Skeletal muscle tissue (tissue), 4 donors: ENCODE measurements around the gene GTF3C1. TPM values are rescaled to one million over a fixed set of nuclear protein-coding genes. Genes with fewer than 3 reads are reported as not detected.
A peak's percentile ranks its signal among the peaks of the same experiment; 100 is the strongest.
"Not testable (repeated sequence)": the region's sequence is repeated elsewhere in the genome, so short reads cannot be mapped to it uniquely, and the experiment has no call there.

Source experiments
- H3K27ac ChIP-seq: one replicate; pipeline ENCODE4 v1.7.0; 2013; ENCODE audit warnings: mild to moderate bottlenecking, low read depth, low read length, inconsistent platforms
- H3K27me3 ChIP-seq, 3 donors: one replicate each; pipeline ENCODE4 v1.7.0; 2013; ENCODE audit warnings: low read length in 3 of 3; ENCODE audit not compliant: control insufficient read depth in 3 of 3, insufficient read depth in 3 of 3
- H3K36me3 ChIP-seq, 3 donors: one replicate each; pipeline ENCODE4 v1.7.0; 2013; ENCODE audit warnings: low read length in 3 of 3; ENCODE audit not compliant: control insufficient read depth in 3 of 3, insufficient read depth in 3 of 3
- H3K4me1 ChIP-seq, 3 donors: one replicate each; pipeline ENCODE4 v1.7.0; 2013; ENCODE audit warnings: low read length in 3 of 3, mild to moderate bottlenecking in 3 of 3; ENCODE audit not compliant: control insufficient read depth in 3 of 3, insufficient read depth in 3 of 3
- H3K4me3 ChIP-seq, 3 donors: one replicate each; pipeline ENCODE4 v1.7.0; 2013; ENCODE audit warnings: low read length in 3 of 3
- H3K9ac ChIP-seq, 3 donors: one replicate each; pipeline ENCODE4 v1.7.0; 2013; ENCODE audit warnings: low read length in 3 of 3, mild to moderate bottlenecking in 3 of 3, moderate library complexity in 2 of 3, low read depth in 1 of 3
- H3K9me3 ChIP-seq, 3 donors: one replicate each; pipeline ENCODE4 v1.7.0; 2013; ENCODE audit warnings: low read length in 3 of 3; ENCODE audit not compliant: control insufficient read depth in 3 of 3
- total RNA-seq: library from RNA; depleted of rRNA; stranded (reverse); fragments of >200 nt; gene quantifications from one replicate; pipeline ENCODE4 v1.2.3, GENCODE V29; 2014
- donor health status: Osteomylitis.

GTF3C1 gene
- total RNA-seq, 1 donor from 2014 or later, result 48.0 TPM

- H3K4me1 ChIP-seq, result no peaks in the 10 kb centered on the region
- no peak overlapping the region for H3K9ac ChIP-seq
- no peak overlapping the region for H3K27ac ChIP-seq
- H3K9me3 ChIP-seq, result peaks cover 0 to 11% (median 4%) of the 10 kb centered on the region in 3 donors
- H3K27me3 ChIP-seq, result peaks cover 0 to 4% (median 0%) of the 10 kb centered on the region in 3 donors
- no peaks in the 10 kb centered on the region for H3K36me3 ChIP-seq
- no peak overlapping the region for H3K4me3 ChIP-seq
Observed at GRCh38 chr16:27441276-27441675, 108.4 kb downstream of the GTF3C1 start.

GRCh38 chr16:27439271-27440018 lies 110.3 kb downstream of the GTF3C1 start:
- Histone ChIP-seq H3K4me3 (no peak overlapping the region), H3K9ac (no peak overlapping the region), H3K4me1 (no peaks in the 10 kb centered on the region), H3K9me3 (peaks cover 0 to 4% (median 4%) of the 10 kb centered on the region in 3 donors), H3K36me3 (no peaks in the 10 kb centered on the region), H3K27me3 (no peaks in the 10 kb centered on the region), H3K27ac (no peak overlapping the region)

GRCh38 chr16:27437946-27438345 lies 111.8 kb downstream of the GTF3C1 start:
- H3K27me3 ChIP-seq, result no peaks in the 10 kb centered on the region
- no peak overlapping the region for H3K27ac ChIP-seq
- no peaks in the 10 kb centered on the region for H3K9me3 ChIP-seq
- no peak overlapping the region for H3K4me3 ChIP-seq
- H3K4me1 ChIP-seq, result no peaks in the 10 kb centered on the region
- H3K36me3 ChIP-seq, result no peaks in the 10 kb centered on the region
- H3K9ac ChIP-seq, result no peak overlapping the region

GRCh38 chr16:27436921-27437650 lies 112.6 kb downstream of the GTF3C1 start:
- no peaks in the 10 kb centered on the region for H3K4me1 ChIP-seq
- H3K9me3 ChIP-seq, result no peaks in the 10 kb centered on the region
- no peak overlapping the region for H3K4me3 ChIP-seq
- H3K9ac ChIP-seq, result no peak overlapping the region
- peaks cover 0 to 7% (median 3%) of the 10 kb centered on the region in 3 donors for H3K27me3 ChIP-seq
- H3K36me3 ChIP-seq, result no peaks in the 10 kb centered on the region
- H3K27ac ChIP-seq, result no peak overlapping the region

GRCh38 chr16:27436065-27436464 lies 113.6 kb downstream of the GTF3C1 start:
- no peaks in the 10 kb centered on the region for H3K36me3 ChIP-seq
- no peak overlapping the region for H3K4me3 ChIP-seq
- H3K27me3 ChIP-seq, result peaks cover 0 to 13% (median 4%) of the 10 kb centered on the region in 3 donors
- no peaks in the 10 kb centered on the region for H3K4me1 ChIP-seq
- no peak overlapping the region for H3K27ac ChIP-seq
- no peak overlapping the region for H3K9ac ChIP-seq
- H3K9me3 ChIP-seq, result no peaks in the 10 kb centered on the region

- H3K36me3 ChIP-seq, H3K4me1 ChIP-seq, H3K9me3 ChIP-seq, H3K9ac ChIP-seq, H3K4me3 ChIP-seq, H3K27ac ChIP-seq: not testable (repeated sequence)
- H3K27me3 ChIP-seq, result peaks cover 0 to 19% (median 7%) of the 10 kb centered on the region in 3 donors
Observed at GRCh38 chr16:27435146-27435545, 114.6 kb downstream of the GTF3C1 start.

- Histone ChIP-seq H3K36me3 (no peaks in the 10 kb centered on the region), H3K9me3 (no peaks in the 10 kb centered on the region), H3K4me1 (no peaks in the 10 kb centered on the region), H3K27me3 (peaks cover 0 to 20% (median 9%) of the 10 kb centered on the region in 3 donors), H3K9ac (no peak overlapping the region), H3K4me3 (no peak overlapping the region), H3K27ac (no peak overlapping the region)
Observed at GRCh38 chr16:27434141-27435051, 115.3 kb downstream of the GTF3C1 start.

GRCh38 chr16:27433636-27434035 lies 116.1 kb downstream of the GTF3C1 start:
- no peaks in the 10 kb centered on the region for H3K9me3 ChIP-seq
- H3K27ac ChIP-seq, result no peak overlapping the region
- H3K27me3 ChIP-seq, result peaks cover 0 to 20% (median 9%) of the 10 kb centered on the region in 3 donors
- no peaks in the 10 kb centered on the region for H3K4me1 ChIP-seq
- H3K4me3 ChIP-seq, result no peak overlapping the region
- H3K36me3 ChIP-seq, result no peaks in the 10 kb centered on the region
- peak overlapping the region in 1 of 3 donors; percentile 3 for H3K9ac ChIP-seq

GRCh38 chr16:27433191-27433590 lies 116.5 kb downstream of the GTF3C1 start:
- H3K36me3 ChIP-seq, H3K4me1 ChIP-seq, H3K9me3 ChIP-seq, H3K9ac ChIP-seq, H3K4me3 ChIP-seq, H3K27ac ChIP-seq: not testable (repeated sequence)
- peaks cover 0 to 20% (median 9%) of the 10 kb centered on the region in 3 donors for H3K27me3 ChIP-seq
